ENCODE data around the gene ARX. TPM values are rescaled to one million over a fixed set of nuclear protein-coding genes. Genes with fewer than 3 reads are reported as not detected.

ARX gene
- polyA plus RNA-seq, 1 experiment, result not detected

GRCh38 chrX:24999511-24999910 lies 16.3 kb downstream of the ARX start:
- POLR2A ChIA-PET, result no interaction called here

GRCh38 chrX:24996096-24996709 lies 19.6 kb downstream of the ARX start:
- CTCF ChIA-PET, result no interaction called here
- Histone ChIP-seq H3K36me3 (ENCODE audit: control insufficient read depth, insufficient read depth, low read length) (no peaks in the 10 kb centered on the region), H3K27me3 (ENCODE audit: control insufficient read depth, insufficient read depth, low read length) (no peaks in the 10 kb centered on the region), H3K4me3 (ENCODE audit: low read depth, low read length) (no peak overlapping the region)
- TF ChIP-seq CTCF (IDR thresholded peaks at IDR 0.05; ENCODE audit: insufficient read depth, low read depth, low read length), result no peak
- POLR2A ChIA-PET, result no interaction called here
- no peak for DNase-seq (ENCODE audit: low read depth)

More at GRCh38 chrX:24999511-24999910, 16.3 kb downstream of the ARX start:
- CTCF ChIA-PET, result no interaction called here
- no peak for TF ChIP-seq CTCF (IDR thresholded peaks at IDR 0.05; ENCODE audit: insufficient read depth, low read depth, low read length)
- H3K4me3 ChIP-seq (ENCODE audit: low read depth, low read length), result no peak overlapping the region
- no peaks in the 10 kb centered on the region for H3K36me3 ChIP-seq (ENCODE audit: control insufficient read depth, insufficient read depth, low read length)
- DNase-seq (ENCODE audit: low read depth), result no peak
- H3K27me3 ChIP-seq (ENCODE audit: control insufficient read depth, insufficient read depth, low read length), result no peaks in the 10 kb centered on the region; the same call in 1 of the 2 replicates

- no peak for DNase-seq (ENCODE audit: low read depth)
- Histone ChIP-seq H3K36me3 (ENCODE audit: control insufficient read depth, insufficient read depth, low read length) (no peaks in the 10 kb centered on the region), H3K4me3 (ENCODE audit: low read depth, low read length) (no peak overlapping the region), H3K27me3 (ENCODE audit: control insufficient read depth, insufficient read depth, low read length) (no peaks in the 10 kb centered on the region)
- POLR2A ChIA-PET, result no interaction called here
- CTCF ChIA-PET, result interaction anchor here (1.0 kb wide), 1 partner anchor 17 kb away, joined by 3 read pairs; no protein-coding TSS in a partner anchor
- TF ChIP-seq CTCF (IDR thresholded peaks at IDR 0.05; ENCODE audit: insufficient read depth, low read depth, low read length), result no peak
These were observed 21.9 kb downstream of the ARX start for GRCh38 chrX:24993879-24994278.

GRCh38 chrX:24990535-24990934 lies 25.2 kb downstream of the ARX start:
- ChIA-PET CTCF (interaction anchor here (0.9 kb wide), 1 partner anchor 26 kb away, joined by 3 read pairs; no protein-coding TSS in a partner anchor), POLR2A (no interaction called here)
- DNase-seq (ENCODE audit: low read depth), result no peak
- no peaks in the 10 kb centered on the region for H3K36me3 ChIP-seq (ENCODE audit: control insufficient read depth, insufficient read depth, low read length)
- no peak overlapping the region for H3K4me3 ChIP-seq (ENCODE audit: low read depth, low read length)
- no peak for TF ChIP-seq CTCF (IDR thresholded peaks at IDR 0.05; ENCODE audit: insufficient read depth, low read depth, low read length)
- H3K27me3 ChIP-seq (ENCODE audit: control insufficient read depth, insufficient read depth, low read length), result no peaks in the 10 kb centered on the region

- ChIA-PET CTCF (no interaction called here), POLR2A (no interaction called here)
- Histone ChIP-seq H3K4me3 (ENCODE audit: low read depth, low read length) (no peak overlapping the region), H3K36me3 (ENCODE audit: control insufficient read depth, insufficient read depth, low read length) (no peaks in the 10 kb centered on the region), H3K27me3 (ENCODE audit: control insufficient read depth, insufficient read depth, low read length) (no peaks in the 10 kb centered on the region)
- DNase-seq (ENCODE audit: low read depth), result no peak
- no peak for TF ChIP-seq CTCF (IDR thresholded peaks at IDR 0.05; ENCODE audit: insufficient read depth, low read depth, low read length)
These were observed 27.5 kb downstream of the ARX start for GRCh38 chrX:24988314-24988713.
